Psoas muscle (tissue), 8 donors: ENCODE measurements around the gene CHKA. TPM values are rescaled to one million over a fixed set of nuclear protein-coding genes. Genes with fewer than 3 reads are reported as not detected.
A peak's percentile ranks its signal among the peaks of the same experiment; 100 is the strongest.

ENCODE experiments used
- ATAC-seq, 4 donors: fragments of 200-7000 bp; cut with Tn5 transposase; one replicate each; pipeline ENCODE4 v1.9.1; 2020; ENCODE audit warnings: moderate library complexity in 3 of 4, mild to moderate bottlenecking in 2 of 4
- DNase-seq, 2 donors: peaks; one replicate each; pipeline ENCODE4 v3.0.0-alpha.2; 2020
- H3K27ac ChIP-seq: fragments of 200-600 bp; one replicate; pipeline ENCODE4 v1.8.0; 2022
- H3K27me3 ChIP-seq, 3 donors: fragments of 200-600 bp in 1 of 3; one replicate each; pipeline versions ENCODE4 v1.6.1 to v1.8.0; 2013 to 2022; ENCODE audit warnings: low read length in 2 of 3, mild to moderate bottlenecking in 2 of 3, moderate library complexity in 1 of 3; ENCODE audit not compliant: insufficient read depth in 3 of 3
- H3K36me3 ChIP-seq, 2 donors: fragments of 200-600 bp in 1 of 2; one replicate each; pipeline versions ENCODE4 v1.6.1 to v1.8.0; 2013 to 2022; ENCODE audit warnings: low read depth in 1 of 2, mild to moderate bottlenecking in 1 of 2, moderate library complexity in 1 of 2; ENCODE audit not compliant: insufficient read depth in 1 of 2
- H3K4me1 ChIP-seq: fragments of 200-600 bp; one replicate; pipeline ENCODE4 v1.8.0; 2022
- H3K4me3 ChIP-seq: fragments of 200-600 bp; one replicate; pipeline ENCODE4 v1.8.0; 2022; ENCODE audit warnings: mild to moderate bottlenecking
- H3K9me3 ChIP-seq: fragments of 200-600 bp; one replicate; pipeline ENCODE4 v1.8.0; 2022
- CTCF ChIP-seq: fragments of 200-600 bp; IDR thresholded peaks from one replicate; pipeline ENCODE4 v1.8.0; 2022; ENCODE audit warnings: antibody characterized with exemption
- WGBS, 3 donors: extraction: QIAGEN DNeasy Blood & Tissue Kit; methylation state at CpG; one replicate each; pipeline versions ENCODE4 v1.1.6 to v1.1.7; 2013; 5-methylcytosine and 5-hydroxymethylcytosine counted together
- intact Hi-C, 2 donors: fragments of 100-400 bp; cut with DNase I; formaldehyde crosslinking; loops; one replicate each; pipeline versions ENCODE4 v1.11.0 to v1.14.2; 2022
- polyA plus RNA-seq, 3 donors: library from polyadenylated mRNA; stranded (reverse); fragments of 200-250 nt; gene quantifications; one replicate each; pipeline ENCODE4 v1.2.3, GENCODE V29; 2013
- total RNA-seq, 4 donors: library from RNA; stranded (reverse); fragmentation: NEBNext Ultra II Directional in 2 of 4; extraction: Animal tissue kit (Norgen Biotek cat#: 25700) in 2 of 4; gene quantifications; one replicate each; pipeline versions ENCODE4 v1.2.1 to v1.2.4, GENCODE V29; 2021 to 2023
- donor health status: healthy with polysubstance abuse.
- donor health status: DM: no; HTN: no; CAD: no; lungs with moderate emphysema.
- donor health status: Bipolar disorder and iron deficiency.
- donor health status: healthy.
- donor health status: DM: yes; HTN: yes; CAD: no.
- donor health status: DM: no; HTN: no; CAD: no.
- donor health status: DM: no; HTN: no; CAD: no.
- donor health status: DM: yes; HTN: yes; CAD: no.

The CHKA gene
- total and polyA plus RNA-seq, 7 donors = 3.6 to 11.2 (median 6.2) TPM

GRCh38 chr11:68030318-68031143 is 90.7 kb downstream of the CHKA start, which contains the start of gene NDUFS8:
Gene NDUFS8, plus strand, starts transcription at chr11:68030681. Its CDS starts 1,471 bp downstream, at chr11:68032152.
- peak; percentile 97 to 98 for DNase-seq
- Histone ChIP-seq H3K27ac (peak within 1 kb of the TSS; percentile 89), H3K4me3 (peak within 1 kb of the TSS; percentile 86), H3K27me3 (no peaks in the 10 kb centered on the region), H3K9me3 (no peaks in the 10 kb centered on the region), H3K4me1 (peaks cover 23% of the 10 kb centered on the region), H3K36me3 (peaks cover 0 to 29% of the 10 kb centered on the region in 2 donors)
- intact Hi-C loops = loop anchor here in 1 of 2 donors (5.0 kb wide), 1 partner anchor 97 kb away; no protein-coding TSS in a partner anchor
- no peak for TF ChIP-seq CTCF
- peak; percentile 92 to 97 (median 93) for ATAC-seq
- 0 to 1% (median 1%) methylated on average over 56 of the region's 56 CpGs for WGBS, 3 donors

- intact Hi-C loops = no loop called here
- no peaks in the 10 kb centered on the region for H3K27me3 ChIP-seq
- H3K36me3 ChIP-seq = peaks cover 0 to 25% of the 10 kb centered on the region in 2 donors
- H3K4me3 ChIP-seq = peak overlapping the region; percentile 86
- no peak for DNase-seq
- TF ChIP-seq CTCF = no peak
- H3K9me3 ChIP-seq = no peaks in the 10 kb centered on the region
- peaks cover 23% of the 10 kb centered on the region for H3K4me1 ChIP-seq
- no peak overlapping the region for H3K27ac ChIP-seq
- 82 to 90% (median 84%) methylated on average over 12 of the region's 12 CpGs for WGBS, 3 donors
- ATAC-seq = no peak
These were observed 92.2 kb downstream of the CHKA start for GRCh38 chr11:68028802-68029545.

GRCh38 chr11:68027667-68028066 is 93.5 kb downstream of the CHKA start:
- H3K27ac ChIP-seq = no peak overlapping the region
- intact Hi-C loops = no loop called here
- no peaks in the 10 kb centered on the region for H3K9me3 ChIP-seq
- H3K36me3 ChIP-seq = peaks cover 0 to 15% of the 10 kb centered on the region in 2 donors
- 84 to 90% (median 89%) methylated on average over 15 to 21 of the region's 21 CpGs for WGBS, 3 donors
- TF ChIP-seq CTCF = no peak
- DNase-seq (no peak), ATAC-seq (no peak)
- H3K27me3 ChIP-seq = no peaks in the 10 kb centered on the region
- no peak overlapping the region for H3K4me3 ChIP-seq
- peaks cover 21% of the 10 kb centered on the region for H3K4me1 ChIP-seq

GRCh38 chr11:68026391-68027105 is 94.6 kb downstream of the CHKA start:
- Histone ChIP-seq H3K27me3 (no peaks in the 10 kb centered on the region), H3K27ac (no peak overlapping the region), H3K4me1 (peaks cover 14% of the 10 kb centered on the region), H3K4me3 (no peak overlapping the region), H3K36me3 (peaks cover 0 to 9% of the 10 kb centered on the region in 2 donors), H3K9me3 (no peaks in the 10 kb centered on the region)
- DNase-seq = no peak
- TF ChIP-seq CTCF = no peak
- 85 to 92% (median 90%) methylated on average over 16 to 18 of the region's 18 CpGs for WGBS, 3 donors
- ATAC-seq = no peak
- intact Hi-C loops = no loop called here
